GM12878 (cell line): ENCODE data around the gene GRM7.

Experiments used
- ATF3 ChIP-seq: IDR thresholded peaks from 2 replicates; pipeline ENCODE4 v1.6.1; 2011; ENCODE audit warnings: low read depth, mild to moderate bottlenecking, low read length, moderate library complexity, borderline replicate concordance; ENCODE audit errors: extremely low read depth
- BCL11A ChIP-seq: IDR thresholded peaks from 2 replicates; pipeline ENCODE4 v1.6.1; 2011; ENCODE audit warnings: low read depth, low read length
- CTCF ChIP-seq, 3 experiments: IDR thresholded peaks in 2 of 3; conservative IDR thresholded peaks in 1 of 3; 2 replicates each; pipeline ENCODE4 v1.5.1; 2011; ENCODE audit warnings: low read depth in 3 of 3, low read length in 3 of 3, mild to moderate bottlenecking in 3 of 3, control low read depth in 2 of 3, moderate library complexity in 2 of 3, inconsistent platforms in 1 of 3, mixed read lengths in 1 of 3; ENCODE audit not compliant: control insufficient read depth in 2 of 3, insufficient read depth in 1 of 3; ENCODE audit errors: extremely low read depth in 1 of 3
- E2F8 ChIP-seq: fragments of 450-650 bp; IDR thresholded peaks from 2 replicates; pipeline ENCODE4 v1.6.1; 2018; ENCODE audit warnings: mild to moderate bottlenecking, low read depth, moderate library complexity; ENCODE audit not compliant: partially characterized antibody
- ELK1 ChIP-seq: IDR thresholded peaks from 2 replicates; pipeline ENCODE4 v1.6.1; 2012; ENCODE audit warnings: low read depth, low read length, improper control_type of control experiment
- FOXK2 ChIP-seq: fragments of 450-650 bp; IDR thresholded peaks from 2 replicates; pipeline ENCODE4 v1.6.1; 2017; ENCODE audit warnings: mild to moderate bottlenecking, moderate library complexity
- IKZF1 ChIP-seq: fragments of 450-650 bp; conservative IDR thresholded peaks from 2 replicates; pipeline ENCODE4 v1.6.1; 2017; ENCODE audit warnings: antibody characterized with exemption, mild to moderate bottlenecking
- KDM1A ChIP-seq: fragments of 200-600 bp; sonication (generic); IDR thresholded peaks from 2 replicates; pipeline ENCODE4 v1.6.1; 2016; ENCODE audit warnings: borderline replicate concordance
- POLR2A ChIP-seq: IDR thresholded peaks from 2 replicates; pipeline ENCODE4 v1.6.1; 2011; ENCODE audit warnings: low read depth, mild to moderate bottlenecking, low read length
- POLR2AphosphoS2 ChIP-seq: IDR thresholded peaks from 2 replicates; pipeline ENCODE4 v1.6.1; 2011; ENCODE audit warnings: low read depth, mild to moderate bottlenecking, low read length, improper control_type of control experiment, moderate library complexity
- POLR2AphosphoS5 ChIP-seq: IDR thresholded peaks from 2 replicates; pipeline ENCODE4 v1.6.1; 2011; ENCODE audit warnings: mild to moderate bottlenecking, low read length, inconsistent platforms
- SIN3A ChIP-seq: IDR thresholded peaks from 2 replicates; pipeline ENCODE4 v1.6.1; 2012; ENCODE audit warnings: low read depth, low read length, improper control_type of control experiment
- USF2 ChIP-seq: IDR thresholded peaks from 2 replicates; pipeline ENCODE4 v1.6.1; 2011; ENCODE audit warnings: low read depth, low read length, improper control_type of control experiment, borderline replicate concordance
- ZBTB33 ChIP-seq: fragments of 450-650 bp; IDR thresholded peaks from 2 replicates; pipeline ENCODE4 v1.6.1; 2017; ENCODE audit warnings: mild to moderate bottlenecking

- TF ChIP-seq CTCF (IDR thresholded peaks at IDR 0.05 in 2 of 3, conservative IDR thresholded peaks at IDR 0.05 in 1 of 3; ENCODE audit: control insufficient read depth in 2 of 3, extremely low read depth in 1 of 3, insufficient read depth in 1 of 3, low read depth in 3 of 3, low read length in 3 of 3) = no peak
- TF ChIP-seq USF2 = no peak
- no peak for TF ChIP-seq BCL11A
- no peak for TF ChIP-seq POLR2AphosphoS2
- no peak for TF ChIP-seq POLR2A
- TF ChIP-seq SIN3A = no peak
- no peak for TF ChIP-seq POLR2AphosphoS5
- TF ChIP-seq ELK1 = no peak
- no peak for TF ChIP-seq E2F8
- TF ChIP-seq IKZF1 = no peak
- TF ChIP-seq FOXK2 = no peak
- TF ChIP-seq ATF3 = no peak
- no peak for TF ChIP-seq KDM1A
- TF ChIP-seq ZBTB33 = no peak
Observed at GRCh38 chr3:7678521-7678920, 817.6 kb downstream of the GRM7 start.
